Astrocyte (in vitro differentiated cells and primary cell): ENCODE measurements around the gene WIPF2. TPM values are rescaled to one million over a fixed set of nuclear protein-coding genes. Genes with fewer than 3 reads are reported as not detected.
A peak's percentile ranks its signal among the peaks of the same experiment; 100 is the strongest.

Experiments
- DNase-seq: peaks from one replicate; pipeline ENCODE4 v3.0.0-alpha.2; 2010; ENCODE audit warnings: low read depth
- FAIRE-seq: peaks from 2 replicates; lab custom pipeline; 2011; peaks lifted over from hg19 to GRCh38; lab: Jason Lieb, UNC
- H2AFZ ChIP-seq: 2 replicates; pipeline ENCODE4 v1.6.0; 2012; ENCODE audit warnings: low read depth, low read length, inconsistent platforms
- H3K27ac ChIP-seq: 2 replicates; pipeline ENCODE4 v1.5.1; 2011; ENCODE audit warnings: low read depth, low read length, inconsistent platforms
- H3K27me3 ChIP-seq: 2 replicates; pipeline ENCODE4 v1.6.0; 2011; ENCODE audit warnings: low read length, inconsistent platforms; ENCODE audit not compliant: insufficient read depth
- H3K36me3 ChIP-seq: 2 replicates; pipeline ENCODE4 v1.5.1; 2011; ENCODE audit warnings: low read length, inconsistent platforms; ENCODE audit not compliant: insufficient read depth
- H3K4me1 ChIP-seq: 2 replicates; pipeline ENCODE4 v1.5.1; 2011; ENCODE audit warnings: low read length, inconsistent platforms; ENCODE audit not compliant: insufficient read depth
- H3K4me2 ChIP-seq: 2 replicates; pipeline ENCODE4 v1.6.0; 2012; ENCODE audit warnings: low read length, inconsistent platforms
- H3K4me3 ChIP-seq: 2 replicates; pipeline ENCODE4 v1.5.1; 2011; ENCODE audit warnings: low read depth, mild to moderate bottlenecking, low read length, inconsistent platforms; ENCODE audit not compliant: insufficient read depth
- H3K79me2 ChIP-seq: 2 replicates; pipeline ENCODE4 v1.6.0; 2012; ENCODE audit warnings: mild to moderate bottlenecking, low read length, inconsistent platforms; ENCODE audit not compliant: insufficient read depth
- H3K9ac ChIP-seq: 2 replicates; pipeline ENCODE4 v1.6.0; 2012; ENCODE audit warnings: mild to moderate bottlenecking, low read length, inconsistent platforms
- H3K9me3 ChIP-seq: 2 replicates; pipeline ENCODE4 v1.5.1; 2012; ENCODE audit warnings: low read depth, mild to moderate bottlenecking, low read length, inconsistent platforms; ENCODE audit not compliant: insufficient read depth
- H4K20me1 ChIP-seq: 2 replicates; pipeline ENCODE4 v1.6.0; 2012; ENCODE audit warnings: low read length, inconsistent platforms; ENCODE audit not compliant: insufficient read depth
- H3K27ac Mint-ChIP-seq: one replicate; pipeline ENCODE4 v1.8.0; 2021; ENCODE audit warnings: mild to moderate bottlenecking, mixed read lengths; ENCODE audit not compliant: unreplicated experiment
- H3K27me3 Mint-ChIP-seq: one replicate; pipeline ENCODE4 v1.8.0; 2021; ENCODE audit warnings: low read depth, mixed read lengths; ENCODE audit not compliant: unreplicated experiment
- H3K36me3 Mint-ChIP-seq: one replicate; pipeline ENCODE4 v1.8.0; 2021; ENCODE audit warnings: low read depth, mixed read lengths; ENCODE audit not compliant: unreplicated experiment
- H3K4me1 Mint-ChIP-seq: one replicate; pipeline ENCODE4 v1.8.0; 2021; ENCODE audit warnings: low read depth, mixed read lengths; ENCODE audit not compliant: unreplicated experiment
- H3K4me3 Mint-ChIP-seq: one replicate; pipeline ENCODE4 v1.8.0; 2021; ENCODE audit warnings: mild to moderate bottlenecking, moderate library complexity, mixed read lengths; ENCODE audit not compliant: unreplicated experiment
- H3K9me3 Mint-ChIP-seq: one replicate; pipeline ENCODE4 v1.8.0; 2021; ENCODE audit warnings: mild to moderate bottlenecking, mixed read lengths; ENCODE audit not compliant: unreplicated experiment
- CTCF ChIP-seq: IDR thresholded peaks from 2 replicates; pipeline ENCODE4 v1.5.1; 2011; ENCODE audit warnings: low read depth, mild to moderate bottlenecking, inconsistent platforms, low read length, moderate library complexity; ENCODE audit not compliant: insufficient read depth
- EZH2 ChIP-seq: IDR thresholded peaks from 2 replicates; pipeline ENCODE4 v1.6.1; 2012; ENCODE audit warnings: mild to moderate bottlenecking, low read length, inconsistent platforms; ENCODE audit not compliant: insufficient read depth
- total RNA-seq: library from RNA; stranded (reverse); gene quantifications from 2 replicates; pipeline ENCODE4 v1.2.1, GENCODE V29; 2021

WIPF2 gene
- total RNA-seq, 1 donor from 2014 or later = 30.7 TPM

- H3K9me3 ChIP-seq = no peaks in the 10 kb centered on the region
- H3K27ac Mint-ChIP-seq = peak overlapping the region; percentile 96
- DNase-seq = no peak
- no peaks in the 10 kb centered on the region for H3K27me3 Mint-ChIP-seq
- H3K79me2 ChIP-seq = peaks cover 86% of the 10 kb centered on the region
- peak overlapping the region; percentile 43 for H2AFZ ChIP-seq
- H3K9me3 Mint-ChIP-seq = no peaks in the 10 kb centered on the region
- no peaks in the 10 kb centered on the region for H3K36me3 Mint-ChIP-seq
- H3K27ac ChIP-seq = peak overlapping the region; percentile 90
- FAIRE-seq = no peak
- H4K20me1 ChIP-seq = peaks cover 54% of the 10 kb centered on the region
- no peaks in the 10 kb centered on the region for H3K27me3 ChIP-seq
- H3K4me2 ChIP-seq = peak overlapping the region; percentile 96
- TF ChIP-seq CTCF = no peak
- TF ChIP-seq EZH2 = no peak
- H3K4me3 Mint-ChIP-seq = no peak overlapping the region
- peak overlapping the region; percentile 77 for H3K9ac ChIP-seq
- H3K4me3 ChIP-seq = peak overlapping the region; percentile 37
- H3K36me3 ChIP-seq = no peaks in the 10 kb centered on the region
- peaks cover 68% of the 10 kb centered on the region for H3K4me1 ChIP-seq
- peaks cover 59% of the 10 kb centered on the region for H3K4me1 Mint-ChIP-seq
These were observed 102.9 kb downstream of the WIPF2 start for GRCh38 chr17:40321961-40322357.

- Histone ChIP-seq H3K4me1 (peaks cover 61% of the 10 kb centered on the region), H3K36me3 (no peaks in the 10 kb centered on the region), H3K79me2 (peaks cover 93% of the 10 kb centered on the region), H3K4me3 (peak overlapping the region; percentile 37), H3K27me3 (no peaks in the 10 kb centered on the region), H3K27ac (peak overlapping the region; percentile 90), H2AFZ (peak overlapping the region; percentile 43), H3K9ac (peak overlapping the region; percentile 77), H3K9me3 (no peaks in the 10 kb centered on the region), H4K20me1 (peaks cover 60% of the 10 kb centered on the region), H3K4me2 (peak overlapping the region; percentile 96)
- DNase-seq (peak; percentile 71), FAIRE-seq (no peak)
- H3K36me3 Mint-ChIP-seq = no peaks in the 10 kb centered on the region
- no peaks in the 10 kb centered on the region for H3K27me3 Mint-ChIP-seq
- no peak for TF ChIP-seq EZH2
- no peaks in the 10 kb centered on the region for H3K9me3 Mint-ChIP-seq
- peaks cover 62% of the 10 kb centered on the region for H3K4me1 Mint-ChIP-seq
- peak overlapping the region; percentile 96 for H3K27ac Mint-ChIP-seq
- H3K4me3 Mint-ChIP-seq = peak overlapping the region; percentile 50
These were observed 103.5 kb downstream of the WIPF2 start for GRCh38 chr17:40322358-40323315.

GRCh38 chr17:40323391-40324381 is 104.6 kb downstream of the WIPF2 start:
- FAIRE-seq (no peak), DNase-seq (no peak)
- no peak for TF ChIP-seq EZH2
- no peak for TF ChIP-seq CTCF
- Histone ChIP-seq H3K79me2 (peaks cover 96% of the 10 kb centered on the region), H3K27me3 (no peaks in the 10 kb centered on the region), H2AFZ (no peak overlapping the region), H4K20me1 (peaks cover 68% of the 10 kb centered on the region), H3K9ac (peak overlapping the region; percentile 77), H3K4me3 (no peak overlapping the region), H3K27ac (peak overlapping the region; percentile 90), H3K9me3 (no peaks in the 10 kb centered on the region), H3K36me3 (no peaks in the 10 kb centered on the region), H3K4me2 (peak overlapping the region; percentile 96), H3K4me1 (peaks cover 59% of the 10 kb centered on the region)
- H3K27ac Mint-ChIP-seq = peak overlapping the region; percentile 96
- H3K4me3 Mint-ChIP-seq = peak overlapping the region; percentile 28
- peaks cover 65% of the 10 kb centered on the region for H3K4me1 Mint-ChIP-seq
- H3K36me3 Mint-ChIP-seq = no peaks in the 10 kb centered on the region
- no peaks in the 10 kb centered on the region for H3K9me3 Mint-ChIP-seq
- H3K27me3 Mint-ChIP-seq = no peaks in the 10 kb centered on the region
